Hepatocyte (in vitro differentiated cells): ENCODE results near the gene PTPRS. TPM values are rescaled to one million over a fixed set of nuclear protein-coding genes. Genes with fewer than 3 reads are reported as not detected.

Experiments
- DNase-seq: peaks from one replicate; pipeline ENCODE4 v3.0.0-alpha.2; 2016; ENCODE audit warnings: low spot score
- H2AFZ ChIP-seq: fragments of 200-600 bp; sonication (generic); 2 replicates; pipeline ENCODE4 v1.6.0; 2016; ENCODE audit warnings: antibody characterized with exemption, mild to moderate bottlenecking
- H3K27ac ChIP-seq: fragments of 200-600 bp; sonication (generic); 2 replicates; pipeline ENCODE4 v1.5.1; 2016; ENCODE audit warnings: mild to moderate bottlenecking
- H3K27me3 ChIP-seq: fragments of 200-600 bp; sonication (generic); 2 replicates; pipeline ENCODE4 v1.6.1; 2016
- H3K36me3 ChIP-seq: fragments of 200-600 bp; sonication (generic); replicated peaks from 2 replicates; pipeline ENCODE4 v1.5.1; 2016; ENCODE audit warnings: low read depth; ENCODE audit not compliant: insufficient read depth
- H3K4me1 ChIP-seq: fragments of 200-600 bp; sonication (generic); 2 replicates; pipeline ENCODE4 v1.5.1; 2016; ENCODE audit warnings: mild to moderate bottlenecking, moderate library complexity; ENCODE audit not compliant: insufficient read depth
- H3K4me2 ChIP-seq: fragments of 200-600 bp; sonication (generic); 2 replicates; pipeline ENCODE4 v1.6.0; 2016
- H3K4me3 ChIP-seq: fragments of 200-600 bp; sonication (generic); 2 replicates; pipeline ENCODE4 v1.5.1; 2016; ENCODE audit warnings: mild to moderate bottlenecking
- H3K79me2 ChIP-seq: fragments of 200-600 bp; sonication (generic); 2 replicates; pipeline ENCODE4 v1.6.0; 2017; ENCODE audit warnings: mild to moderate bottlenecking
- H3K9me2 ChIP-seq: fragments of 200-600 bp; sonication (generic); replicated peaks from 2 replicates; pipeline ENCODE4 v1.6.0; 2017; ENCODE audit warnings: mild to moderate bottlenecking; ENCODE audit not compliant: insufficient read depth
- H3K9me3 ChIP-seq: fragments of 200-600 bp; sonication (generic); 2 replicates; pipeline ENCODE4 v1.5.1; 2016; ENCODE audit warnings: low read depth, mild to moderate bottlenecking
- H4K20me1 ChIP-seq: fragments of 200-600 bp; sonication (generic); 2 replicates; pipeline ENCODE4 v1.6.0; 2016; ENCODE audit warnings: mild to moderate bottlenecking; ENCODE audit not compliant: insufficient read depth, poor library complexity, severe bottlenecking
- EZH2 ChIP-seq: fragments of 200-600 bp; sonication (generic); IDR thresholded peaks from 2 replicates; pipeline ENCODE4 v1.6.1; 2016; ENCODE audit warnings: antibody characterized with exemption, mild to moderate bottlenecking, borderline replicate concordance
- EZH2phosphoT487 ChIP-seq: fragments of 200-600 bp; sonication (generic); IDR thresholded peaks from one replicate; pipeline ENCODE4 v1.6.1; 2018; ENCODE audit warnings: antibody characterized with exemption, mild to moderate bottlenecking, low read depth, moderate library complexity; ENCODE audit not compliant: unreplicated experiment, severe bottlenecking
- WGBS: methylation state at CpG from one replicate; pipeline ENCODE4 v1.1.6; 2016; ENCODE audit warnings: low lambda C conversion rate; ENCODE audit errors: missing lambda C conversion rate; 5-methylcytosine and 5-hydroxymethylcytosine counted together
- polyA plus RNA-seq: library from polyadenylated mRNA; unstranded; fragments of >200 nt; fragmentation: Nextera tagmentation; extraction: Ambion mirVana; gene quantifications from 2 replicates; pipeline ENCODE4 v1.2.1, GENCODE V29; 2016
- total RNA-seq: library from RNA; depleted of rRNA; stranded (reverse); fragments of >200 nt; gene quantifications from 2 replicates; pipeline ENCODE4 v1.2.3, GENCODE V29; 2014
- TF ChIP-seq, protein P1 (sequence below): fragments of 200-600 bp; sonication (generic); IDR thresholded peaks from 2 replicates; pipeline ENCODE4 v1.5.1; 2016; ENCODE audit warnings: antibody characterized with exemption, mild to moderate bottlenecking; ENCODE audit not compliant: poor library complexity

PTPRS gene
- total RNA-seq (39.1 and 65.5 TPM in 2 replicates), polyA plus RNA-seq (21.9 and 25.7 TPM in 2 replicates)

DNA sequence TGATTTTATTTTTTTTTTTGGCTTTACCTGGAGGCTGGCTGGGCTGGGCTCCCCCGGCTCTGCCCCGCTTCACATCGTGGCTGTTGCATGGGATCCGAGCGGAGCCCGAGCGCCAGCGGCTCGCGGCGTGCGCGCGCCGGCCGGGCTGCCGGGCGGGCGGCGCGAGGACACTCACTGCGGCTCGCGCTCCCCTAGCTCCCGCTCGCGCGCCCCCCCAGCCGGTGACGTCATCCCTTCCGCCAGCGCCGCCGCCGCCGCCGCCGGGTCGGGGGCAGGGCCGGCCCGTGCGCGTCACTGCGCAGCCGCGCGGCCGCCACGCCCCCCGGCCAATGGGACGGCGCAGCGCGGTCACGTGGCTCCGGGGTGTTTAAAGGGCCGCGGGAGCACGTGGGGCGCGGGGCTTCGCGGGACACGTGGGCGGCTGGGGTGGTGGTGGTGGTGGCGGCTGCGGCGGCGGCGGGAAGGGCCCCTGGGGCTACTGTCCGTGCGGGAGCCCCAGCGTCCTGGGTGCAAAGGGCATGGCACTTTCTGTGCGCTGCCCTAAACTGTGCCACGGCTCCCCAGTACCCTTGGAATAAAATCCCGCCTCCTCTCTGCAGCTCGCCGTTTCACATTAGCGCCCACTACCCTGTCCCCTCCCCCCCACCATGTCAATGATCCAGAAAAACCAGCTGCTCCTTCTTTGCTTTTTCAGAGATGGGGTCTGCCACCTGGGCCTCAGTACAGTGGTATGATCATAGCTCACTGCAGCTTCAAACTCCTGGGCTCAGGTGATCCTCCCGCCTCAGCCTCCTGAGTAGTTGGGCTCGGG is at the start of gene PTPRS:
PTPRS (minus strand) TSS at position 176 of the 811 bp plus-strand sequence. CDS start 54,672 bp downstream, outside the sequence.
- Histone ChIP-seq H3K9me2 (no peaks in the 10 kb centered on the region), H3K27ac (peak within 1 kb of the TSS; percentile 37), H3K4me3 (peak within 1 kb of the TSS; percentile 79), H4K20me1 (no peaks in the 10 kb centered on the region), H3K4me1 (peaks cover 13% of the 10 kb centered on the region), H3K79me2 (no peaks in the 10 kb centered on the region), H3K27me3 (peaks cover 35% of the 10 kb centered on the region), H2AFZ (peak within 1 kb of the TSS; percentile 66), H3K36me3 (no peaks in the 10 kb centered on the region), H3K9me3 (no peaks in the 10 kb centered on the region), H3K4me2 (peak within 1 kb of the TSS; percentile 99)
- 36% methylated on average over 14 of the region's 81 CpGs for WGBS
- peak; percentile 93 for DNase-seq
- TF ChIP-seq EZH2 (no peak), EZH2phosphoT487 (no peak)
- TF ChIP-seq, protein P1, sequence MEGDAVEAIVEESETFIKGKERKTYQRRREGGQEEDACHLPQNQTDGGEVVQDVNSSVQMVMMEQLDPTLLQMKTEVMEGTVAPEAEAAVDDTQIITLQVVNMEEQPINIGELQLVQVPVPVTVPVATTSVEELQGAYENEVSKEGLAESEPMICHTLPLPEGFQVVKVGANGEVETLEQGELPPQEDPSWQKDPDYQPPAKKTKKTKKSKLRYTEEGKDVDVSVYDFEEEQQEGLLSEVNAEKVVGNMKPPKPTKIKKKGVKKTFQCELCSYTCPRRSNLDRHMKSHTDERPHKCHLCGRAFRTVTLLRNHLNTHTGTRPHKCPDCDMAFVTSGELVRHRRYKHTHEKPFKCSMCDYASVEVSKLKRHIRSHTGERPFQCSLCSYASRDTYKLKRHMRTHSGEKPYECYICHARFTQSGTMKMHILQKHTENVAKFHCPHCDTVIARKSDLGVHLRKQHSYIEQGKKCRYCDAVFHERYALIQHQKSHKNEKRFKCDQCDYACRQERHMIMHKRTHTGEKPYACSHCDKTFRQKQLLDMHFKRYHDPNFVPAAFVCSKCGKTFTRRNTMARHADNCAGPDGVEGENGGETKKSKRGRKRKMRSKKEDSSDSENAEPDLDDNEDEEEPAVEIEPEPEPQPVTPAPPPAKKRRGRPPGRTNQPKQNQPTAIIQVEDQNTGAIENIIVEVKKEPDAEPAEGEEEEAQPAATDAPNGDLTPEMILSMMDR: no peak

DNA sequence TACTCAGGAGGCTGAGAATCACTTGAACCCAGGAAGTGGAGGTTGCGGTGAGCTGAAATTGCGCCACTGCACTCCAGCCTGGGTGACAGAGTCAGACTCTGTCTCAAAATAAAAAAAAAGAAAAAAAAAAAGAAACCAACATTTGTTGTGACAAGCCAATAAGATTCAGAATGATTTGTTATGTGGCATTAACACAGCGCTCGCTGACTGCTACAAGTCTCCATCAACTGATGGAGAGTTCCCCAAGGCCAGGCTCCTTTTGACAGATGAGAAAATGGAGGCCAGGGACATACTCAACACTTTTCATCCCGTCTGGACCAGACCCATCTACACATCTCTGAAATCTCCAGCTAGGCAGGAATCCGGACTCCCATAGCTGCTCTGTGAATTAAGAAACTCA is 48.7 kb upstream of the PTPRS start:
- no peak overlapping the region for H3K27ac ChIP-seq
- H3K9me3 ChIP-seq: no peaks in the 10 kb centered on the region
- H3K4me3 ChIP-seq: no peak overlapping the region
- no peaks in the 10 kb centered on the region for H4K20me1 ChIP-seq
- no peak for TF ChIP-seq EZH2phosphoT487
- TF ChIP-seq, protein P1: no peak
- no peak for TF ChIP-seq EZH2
- 88% methylated on average over 6 of the region's 6 CpGs for WGBS
- no peak overlapping the region for H2AFZ ChIP-seq
- no peaks in the 10 kb centered on the region for H3K4me1 ChIP-seq
- H3K79me2 ChIP-seq: no peaks in the 10 kb centered on the region
- peaks cover 26% of the 10 kb centered on the region for H3K27me3 ChIP-seq
- no peaks in the 10 kb centered on the region for H3K36me3 ChIP-seq
- no peaks in the 10 kb centered on the region for H3K9me2 ChIP-seq
- H3K4me2 ChIP-seq: no peak overlapping the region
- DNase-seq: no peak

DNA sequence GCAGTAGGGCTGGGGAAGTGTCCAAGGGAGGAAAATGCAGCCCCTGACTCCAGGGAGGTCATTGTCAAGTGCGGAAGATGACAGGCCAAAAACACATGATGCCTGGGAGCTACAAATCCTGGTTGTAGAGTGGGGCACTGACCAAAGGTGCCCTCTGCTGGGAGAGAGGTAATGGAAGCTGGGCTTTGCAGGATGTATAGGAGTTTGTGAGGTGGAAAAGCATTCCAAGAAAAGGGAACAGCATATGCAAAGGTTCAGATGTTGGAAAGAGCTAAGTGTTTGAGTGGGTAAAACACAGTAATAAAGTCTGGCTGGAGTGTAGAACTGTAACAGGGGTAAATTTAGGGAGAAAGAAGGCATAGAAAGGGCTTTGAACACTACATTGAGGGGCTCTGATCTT is 46.9 kb upstream of the PTPRS start:
- no peak for DNase-seq
- Histone ChIP-seq H3K79me2 (no peaks in the 10 kb centered on the region), H3K9me3 (no peaks in the 10 kb centered on the region), H3K27me3 (peaks cover 10% of the 10 kb centered on the region), H3K36me3 (no peaks in the 10 kb centered on the region), H3K4me1 (no peaks in the 10 kb centered on the region), H3K4me2 (no peak overlapping the region), H3K27ac (no peak overlapping the region), H2AFZ (no peak overlapping the region), H4K20me1 (no peaks in the 10 kb centered on the region), H3K9me2 (no peaks in the 10 kb centered on the region), H3K4me3 (no peak overlapping the region)
- TF ChIP-seq EZH2phosphoT487 (no peak), EZH2 (no peak)
- TF ChIP-seq, protein P1: no peak
- 95% methylated on average over 1 of the region's 1 CpG for WGBS
